K562 (cell line): Measurements from ENCODE around the gene PRKAR1A. TPM values are rescaled to one million over a fixed set of nuclear protein-coding genes. Genes with fewer than 3 reads are reported as not detected.
"Not testable (repeated sequence)": the region's sequence is repeated elsewhere in the genome, so short reads cannot be mapped to it uniquely, and the experiment has no call there.

Experiments used
- ATAC-seq: fragments of 200-7000 bp; cut with Tn5 transposase; 3 replicates; pipeline ENCODE4 v1.9.1; 2020; ENCODE audit warnings: moderate library complexity
- BruUV-seq: library from RNA; stranded (reverse); fragments of 400-500 nt; replicated peaks from 2 replicates; lab custom pipeline; 2021; lab: Mats Ljungman, UMichigan
- CTCF ChIA-PET: fragments of 300-600 bp; formaldehyde crosslinking; extraction: SDS; loops from one replicate; lab custom pipeline; 2021; ENCODE audit warnings: low intra/inter-chr PET ratio; lab: Yijun Ruan, JAX
- POLR2A ChIA-PET: fragments of 300-600, 350-650 bp; sonication (Branson Sonifier 250); formaldehyde crosslinking; extraction: SDS; loops from one replicate; lab custom pipeline; 2021; ENCODE audit warnings: antibody characterized with exemption, inconsistent platforms; lab: Yijun Ruan, JAX
- DNase-seq, 4 experiments: peaks; one replicate each; pipeline versions ENCODE4 v3.0.0 to v3.0.0-alpha.2; 2011 to 2018; ENCODE audit warnings: low spot score in 3 of 4, mixed read lengths in 3 of 4; ENCODE audit errors: extremely low read depth in 1 of 4
- FAIRE-seq: peaks from 2 replicates; lab custom pipeline; 2011; peaks lifted over from hg19 to GRCh38; lab: Jason Lieb, UNC
- H2AFZ ChIP-seq: 2 replicates; pipeline ENCODE4 v1.6.0; 2011; ENCODE audit warnings: low read depth, low read length, control low read depth, inconsistent platforms
- H3K27ac ChIP-seq: fragments of 200-600 bp; 3 replicates; pipeline ENCODE4 v1.8.0; 2011; ENCODE audit warnings: low read depth, mild to moderate bottlenecking, control low read depth, inconsistent platforms, low read length, moderate library complexity, mixed read lengths; ENCODE audit errors: extremely low read depth
- H3K27me3 ChIP-seq, 2 experiments: fragments of 300-600 bp in 1 of 2; 2 replicates in 1 of 2; 3 replicates in 1 of 2; pipeline versions ENCODE4 v1.6.0 to v1.8.0; 2011; ENCODE audit warnings: inconsistent platforms in 2 of 2, low read length in 2 of 2, mild to moderate bottlenecking in 1 of 2, mixed read lengths in 1 of 2, moderate library complexity in 1 of 2; ENCODE audit not compliant: control insufficient read depth in 2 of 2, insufficient read depth in 2 of 2
- H3K36me3 ChIP-seq: fragments of 300-600 bp; 3 replicates; pipeline ENCODE4 v1.8.0; 2011; ENCODE audit warnings: mild to moderate bottlenecking, low read length, inconsistent platforms; ENCODE audit not compliant: control insufficient read depth, insufficient read depth
- H3K4me1 ChIP-seq, 2 experiments: fragments of 200-600 bp in 1 of 2; replicated peaks in 1 of 2; 2 replicates in 1 of 2; 3 replicates in 1 of 2; pipeline versions ENCODE4 v1.5.1 to v1.8.0; 2011; ENCODE audit warnings: inconsistent platforms in 2 of 2, low read length in 2 of 2, mild to moderate bottlenecking in 1 of 2, mixed read lengths in 1 of 2, moderate library complexity in 1 of 2; ENCODE audit not compliant: control insufficient read depth in 2 of 2, insufficient read depth in 2 of 2
- H3K4me2 ChIP-seq: 2 replicates; pipeline ENCODE4 v1.6.1; 2011; ENCODE audit warnings: low read length, control low read depth, inconsistent platforms, mixed read lengths; ENCODE audit not compliant: insufficient read depth
- H3K4me3 ChIP-seq: fragments of 200-600 bp; sonication (generic), shearing (Covaris generic); 2 replicates; pipeline ENCODE4 v1.5.1; 2016; ENCODE audit warnings: control low read depth, inconsistent platforms
- H3K79me2 ChIP-seq: fragments of 200-600 bp; 3 replicates; pipeline ENCODE4 v1.8.0; 2011; ENCODE audit warnings: low read length, inconsistent platforms; ENCODE audit not compliant: control insufficient read depth, insufficient read depth
- H3K9ac ChIP-seq, 2 experiments: 2 replicates each; pipeline versions ENCODE4 v1.6.0 to v1.6.1; 2011; ENCODE audit warnings: low read depth in 2 of 2, low read length in 2 of 2, control low read depth in 1 of 2, inconsistent platforms in 1 of 2, mild to moderate bottlenecking in 1 of 2, mixed read lengths in 1 of 2; ENCODE audit not compliant: insufficient read depth in 1 of 2
- H3K9me1 ChIP-seq: one replicate; pipeline ENCODE4 v1.6.0; 2011; ENCODE audit warnings: inconsistent platforms, mild to moderate bottlenecking, low read length, moderate library complexity; ENCODE audit not compliant: control insufficient read depth, insufficient read depth
- H3K9me3 ChIP-seq: replicated peaks from 2 replicates; pipeline ENCODE4 v1.5.1; 2011; ENCODE audit warnings: low read depth, low read length, inconsistent platforms; ENCODE audit not compliant: control insufficient read depth, insufficient read depth
- H4K20me1 ChIP-seq: replicated peaks from 2 replicates; pipeline ENCODE4 v1.6.1; 2011; ENCODE audit warnings: low read length, inconsistent platforms, mixed read lengths; ENCODE audit not compliant: control insufficient read depth, insufficient read depth
- POLR2AphosphoS5 ChIP-seq: IDR thresholded peaks from 2 replicates; pipeline ENCODE4 v1.6.1; 2011; ENCODE audit warnings: mild to moderate bottlenecking, low read depth, low read length, moderate library complexity; ENCODE audit not compliant: control insufficient read depth, insufficient read depth
- SMARCA5 ChIP-seq: fragments of 450-650 bp; IDR thresholded peaks from 2 replicates; pipeline ENCODE4 v1.6.1; 2016
- ZBTB17 ChIP-seq: fragments of 450-650 bp; formaldehyde crosslinking; IDR thresholded peaks from 2 replicates; pipeline ENCODE4 v1.4.0; 2020; ENCODE audit warnings: mild to moderate bottlenecking
- ZNF23 ChIP-seq: fragments of 250-450 bp; sonication (Bioruptor Pico); IDR thresholded peaks from 2 replicates; pipeline ENCODE4 v1.4.0; 2020; ENCODE audit warnings: mild to moderate bottlenecking
- ZSCAN29 ChIP-seq: fragments of 450-650 bp; IDR thresholded peaks from 2 replicates; pipeline ENCODE4 v1.6.1; 2017
- WGBS: fragments of 100-300 bp; shearing (Covaris generic); methylation state at CpG from one replicate; pipeline ENCODE4 v1.1.6; 2016; ENCODE audit warnings: low coverage, mixed read lengths; ENCODE audit not compliant: insufficient coverage; ENCODE audit errors: missing lambda C conversion rate; 5-methylcytosine and 5-hydroxymethylcytosine counted together
- in situ Hi-C: fragments of 300-500 bp; cut with MboI; formaldehyde crosslinking; loops from 4 replicates; pipeline ENCODE4 v1.15.0; 2018; ENCODE audit warnings: inconsistent platforms, mixed read lengths
- intact Hi-C: fragments of 100-400 bp; cut with micrococcal nuclease; formaldehyde crosslinking; loops from 2 replicates; pipeline ENCODE4 v1.14.2; 2022
- polyA plus RNA-seq, 8 experiments: library from polyadenylated mRNA; depleted of rRNA in 4 of 8; stranded (reverse) in 5 of 8; unstranded in 3 of 8; fragments of >200 nt; fragmentation: Nextera tagmentation in 2 of 8; fragmentation: Illumina TruSeq in 1 of 8; extraction: Ambion mirVana in 2 of 8; extraction: Trizol in 1 of 8; gene quantifications; 2 replicates each; pipeline versions ENCODE4 v1.2.1 to v1.2.3, GENCODE V29; 2011 to 2014; ENCODE audit warnings: inconsistent platforms in 1 of 8, missing spikeins in 1 of 8
- total RNA-seq, 7 experiments: library from RNA; depleted of rRNA in 6 of 7; stranded (reverse); fragments of >200 nt in 6 of 7; fragmentation: Illumina TruSeq in 2 of 7; extraction: Trizol in 2 of 7; gene quantifications; 2 replicates each; pipeline versions ENCODE4 v1.2.1 to v1.2.3, GENCODE V29; 2011 to 2021; ENCODE audit warnings: low replicate concordance in 1 of 7
- TF ChIP-seq, protein P1 (sequence below): fragments of 450-650 bp; formaldehyde crosslinking; IDR thresholded peaks from 2 replicates; pipeline ENCODE4 v1.4.0; 2022; ENCODE audit warnings: mild to moderate bottlenecking, moderate library complexity

Gene PRKAR1A
- total and polyA plus RNA-seq, 9 of the 15 experiments (the other 6 are each of a cell fraction or from before 2014, with no cell fraction given), result 15.0 to 95.6 (median 67.5) TPM

DNA sequence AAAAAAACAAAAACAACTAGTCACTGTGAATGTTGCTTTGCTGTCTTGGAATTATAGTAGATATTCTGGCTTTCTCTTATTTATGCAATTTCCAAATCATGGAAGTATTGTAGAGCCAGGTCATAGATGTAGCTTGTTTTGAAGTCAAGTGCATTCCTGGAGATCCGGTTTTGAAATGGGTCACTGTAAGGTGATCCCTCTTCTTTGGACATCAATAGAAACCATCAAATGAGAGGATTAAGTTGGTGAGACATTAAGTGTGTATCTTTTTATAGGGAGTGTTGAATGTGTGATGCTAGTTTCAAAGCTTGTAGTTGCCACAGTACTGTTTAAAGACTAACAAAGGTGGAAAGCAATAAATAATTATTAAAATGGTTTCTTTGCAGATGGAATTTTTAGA, 4.5 kb downstream of the PRKAR1A start:
- no peak overlapping the region for H3K4me3 ChIP-seq
- no peaks in the 10 kb centered on the region for H4K20me1 ChIP-seq
- H3K27me3 ChIP-seq, result no peaks in the 10 kb centered on the region
- H3K79me2 ChIP-seq, result peaks cover 33% of the 10 kb centered on the region
- intact Hi-C loops (no loop called here), in situ Hi-C loops (no loop called here)
- no peak overlapping the region for H2AFZ ChIP-seq
- no peak overlapping the region for H3K9ac ChIP-seq
- no peak overlapping the region for H3K27ac ChIP-seq
- 94% methylated on average over 1 of the region's 1 CpG for WGBS
- POLR2A ChIA-PET, result interaction anchor here (0.6 to 0.7 kb wide), 2 partner anchors 489 to 1618 kb away, joined by 3 read pairs; no protein-coding TSS in a partner anchor
- CTCF ChIA-PET, result no interaction called here
- peaks cover 38% of the 10 kb centered on the region for H3K36me3 ChIP-seq
- TF ChIP-seq ZBTB17 (CRISPR knock-in tag) (no peak), ZSCAN29 (no peak), SMARCA5 (no peak), ZNF23 (CRISPR knock-in tag) (no peak)
- TF ChIP-seq, protein P1, sequence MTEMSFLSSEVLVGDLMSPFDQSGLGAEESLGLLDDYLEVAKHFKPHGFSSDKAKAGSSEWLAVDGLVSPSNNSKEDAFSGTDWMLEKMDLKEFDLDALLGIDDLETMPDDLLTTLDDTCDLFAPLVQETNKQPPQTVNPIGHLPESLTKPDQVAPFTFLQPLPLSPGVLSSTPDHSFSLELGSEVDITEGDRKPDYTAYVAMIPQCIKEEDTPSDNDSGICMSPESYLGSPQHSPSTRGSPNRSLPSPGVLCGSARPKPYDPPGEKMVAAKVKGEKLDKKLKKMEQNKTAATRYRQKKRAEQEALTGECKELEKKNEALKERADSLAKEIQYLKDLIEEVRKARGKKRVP (CRISPR knock-in tag), result no peak
- TF ChIP-seq, all 486 proteins: peak for 0
- H3K4me2 ChIP-seq, result no peak overlapping the region
- ATAC-seq, result no peak
- no peak for FAIRE-seq
- no TSS peak for BruUV-seq
- H3K4me1 ChIP-seq, result peaks cover 0 to 3% of the 10 kb centered on the region in 2 experiments; a peak in 3 of 5 replicates
- no peaks in the 10 kb centered on the region for H3K9me1 ChIP-seq
- no peak for DNase-seq
- no peaks in the 10 kb centered on the region for H3K9me3 ChIP-seq

DNA sequence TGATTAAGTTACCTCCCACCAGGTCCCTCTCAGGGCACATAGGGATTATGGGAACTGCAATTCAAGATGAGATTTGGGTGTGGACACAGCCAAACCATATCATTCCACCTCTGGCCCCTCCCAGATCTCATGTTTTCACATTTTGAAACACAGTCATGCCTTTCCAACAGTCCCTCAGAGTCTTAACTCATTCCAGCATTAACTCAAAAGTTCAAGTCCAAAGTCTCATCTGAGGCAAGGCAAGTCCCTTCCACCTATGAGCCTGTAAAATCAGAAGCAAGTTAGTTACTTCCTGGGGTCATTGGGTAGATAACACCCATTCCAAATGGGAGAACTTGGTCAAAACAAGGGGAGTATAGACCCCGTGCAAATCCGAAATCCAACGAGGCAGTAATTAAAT, 5.4 kb downstream of the PRKAR1A start:
- CTCF ChIA-PET, result not testable (repeated sequence)
- WGBS, result 100% methylated on average over 2 of the region's 3 CpGs

More for the DNA sequence above, 5.4 kb downstream of the PRKAR1A start:
- H2AFZ ChIP-seq, POLR2A ChIA-PET, H3K4me3 ChIP-seq, DNase-seq, in situ Hi-C loops, intact Hi-C loops, H3K4me1 ChIP-seq, H3K9me3 ChIP-seq, H3K27ac ChIP-seq, H3K9ac ChIP-seq, H4K20me1 ChIP-seq, BruUV-seq, FAIRE-seq, ATAC-seq, H3K27me3 ChIP-seq, H3K4me2 ChIP-seq, H3K9me1 ChIP-seq: not testable (repeated sequence)
- Histone ChIP-seq H3K36me3 (peaks cover 47% of the 10 kb centered on the region), H3K79me2 (peaks cover 32% of the 10 kb centered on the region)
- TF ChIP-seq POLR2AphosphoS5, result peak; percentile 30; the same call in 1 of the 2 replicates
